HEK293 (cell line): Measurements from ENCODE around the gene EFCAB14.

Experiments used
- FEZF1 ChIP-seq: fragments of 450-650 bp; formaldehyde crosslinking; IDR thresholded peaks from 2 replicates; pipeline ENCODE4 v1.5.1; 2016; ENCODE audit warnings: missing biosample characterization, missing genetic modification characterization
- MEIS1 ChIP-seq: sonication (generic); formaldehyde crosslinking; IDR thresholded peaks from 2 replicates; pipeline ENCODE4 v1.8.1; 2022; ENCODE audit warnings: missing genetic modification reagents, mild to moderate bottlenecking, borderline replicate concordance
- PRDM1 ChIP-seq: fragments of 450-650 bp; formaldehyde crosslinking; IDR thresholded peaks from 2 replicates; pipeline ENCODE4; 2016; ENCODE audit warnings: missing biosample characterization, missing genetic modification characterization
- REST ChIP-seq: fragments of 450-650 bp; formaldehyde crosslinking; IDR thresholded peaks from 2 replicates; pipeline ENCODE4 v1.5.1; 2016; ENCODE audit warnings: missing biosample characterization, missing genetic modification characterization
- SETDB1 ChIP-seq: IDR thresholded peaks from one replicate; pipeline ENCODE4 v1.6.1; 2017; ENCODE audit warnings: mild to moderate bottlenecking, low read length, moderate library complexity, mixed read lengths; ENCODE audit not compliant: insufficient read length
- ZBTB21 ChIP-seq: fragments of 450-650 bp; formaldehyde crosslinking; IDR thresholded peaks from 2 replicates; pipeline ENCODE4 v1.5.1; 2017; ENCODE audit warnings: missing biosample characterization, missing genetic modification characterization
- ZEB2 ChIP-seq: fragments of 450-650 bp; formaldehyde crosslinking; IDR thresholded peaks from 2 replicates; pipeline ENCODE4 v1.5.1; 2016; ENCODE audit warnings: missing biosample characterization, missing genetic modification characterization
- ZNF133 ChIP-seq: fragments of 450-650 bp; formaldehyde crosslinking; IDR thresholded peaks from 2 replicates; pipeline ENCODE4 v1.5.1; 2016; ENCODE audit warnings: missing biosample characterization, missing genetic modification characterization
- ZNF366 ChIP-seq: fragments of 450-650 bp; formaldehyde crosslinking; conservative IDR thresholded peaks from 2 replicates; pipeline ENCODE4 v1.5.1; 2016; ENCODE audit warnings: missing biosample characterization, missing genetic modification characterization
- ZNF37A ChIP-seq: fragments of 450-650 bp; IDR thresholded peaks from 2 replicates; pipeline ENCODE4 v1.5.1; 2018; ENCODE audit warnings: missing biosample characterization, missing genetic modification characterization
- ZNF518A ChIP-seq: fragments of 450-650 bp; formaldehyde crosslinking; conservative IDR thresholded peaks from 2 replicates; pipeline ENCODE4 v1.5.1; 2016; ENCODE audit warnings: low read depth, missing biosample characterization, missing genetic modification characterization
- ZNF558 ChIP-seq: fragments of 450-650 bp; formaldehyde crosslinking; IDR thresholded peaks from 2 replicates; pipeline ENCODE4 v1.5.1; 2016; ENCODE audit warnings: missing biosample characterization, missing genetic modification characterization
- ZNF580 ChIP-seq: fragments of 450-650 bp; formaldehyde crosslinking; IDR thresholded peaks from 2 replicates; pipeline ENCODE4 v1.5.1; 2016; ENCODE audit warnings: missing biosample characterization, missing genetic modification characterization
- ZNF600 ChIP-seq: fragments of 450-650 bp; formaldehyde crosslinking; IDR thresholded peaks from 2 replicates; pipeline ENCODE4 v1.5.1; 2016; ENCODE audit warnings: missing biosample characterization, missing genetic modification characterization
- ZNF629 ChIP-seq: fragments of 450-650 bp; formaldehyde crosslinking; IDR thresholded peaks from 2 replicates; pipeline ENCODE4 v1.5.1; 2017; ENCODE audit warnings: missing biosample characterization, missing genetic modification characterization
- ZNF660 ChIP-seq: fragments of 450-650 bp; IDR thresholded peaks from 2 replicates; pipeline ENCODE4 v1.5.1; 2018; ENCODE audit warnings: missing biosample characterization, mild to moderate bottlenecking, missing genetic modification characterization
- ZNF670 ChIP-seq: fragments of 450-650 bp; formaldehyde crosslinking; IDR thresholded peaks from 2 replicates; pipeline ENCODE4 v1.5.1; 2016; ENCODE audit warnings: missing biosample characterization, missing genetic modification characterization, low read depth
- TF ChIP-seq, protein P1 (sequence below): fragments of 450-650 bp; formaldehyde crosslinking; IDR thresholded peaks from 2 replicates; pipeline ENCODE4 v1.5.1; 2016; ENCODE audit warnings: missing biosample characterization, missing genetic modification characterization

EFCAB14 gene

DNA sequence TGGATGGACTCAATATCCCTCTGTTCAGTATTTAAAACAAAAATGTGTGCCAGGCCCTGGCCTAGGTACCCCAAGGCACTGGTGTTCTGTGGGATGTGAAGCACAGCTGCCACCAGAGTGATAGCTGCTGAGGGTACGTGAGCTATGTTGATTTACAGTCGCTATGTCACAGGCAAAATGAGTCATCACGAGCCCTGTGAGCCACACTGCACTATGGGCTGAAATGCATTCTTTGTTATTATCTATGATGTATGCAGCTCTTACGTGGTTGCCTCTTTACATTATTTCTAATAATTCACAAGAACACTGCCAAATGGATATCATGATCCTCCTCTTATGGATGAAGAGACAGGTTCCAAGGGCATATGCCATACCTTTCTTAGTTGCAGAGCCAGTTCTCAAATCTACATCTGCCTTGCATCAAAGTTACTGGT is 45.1 kb downstream of the EFCAB14 start (continued):
- no peak for TF ChIP-seq FEZF1 (tag by site-specific recombination)
- no peak for TF ChIP-seq ZNF580
- TF ChIP-seq ZNF558, result no peak
- no peak for TF ChIP-seq ZNF133 (tag by site-specific recombination)
- no peak for TF ChIP-seq SETDB1
- TF ChIP-seq ZNF37A (tag by site-specific recombination), result no peak
- TF ChIP-seq ZBTB21 (tag by site-specific recombination), result peak; percentile 71
- TF ChIP-seq ZNF660 (tag by site-specific recombination), result peak; percentile 42; the same call in 1 of the 2 replicates
- no peak for TF ChIP-seq ZNF518A (tag by site-specific recombination)
- no peak for TF ChIP-seq PRDM1 (tag by site-specific recombination)
- TF ChIP-seq MEIS1, result no peak
- TF ChIP-seq ZNF629, result peak; percentile 86
- TF ChIP-seq ZEB2, result no peak
- TF ChIP-seq ZNF366, result 0 out of 2 replicates have a peak, but pooled peaks have one; percentile 19
- TF ChIP-seq ZNF600 (tag by site-specific recombination), result peak; percentile 29; the same call in 1 of the 2 replicates
- TF ChIP-seq ZNF670 (tag by site-specific recombination), result no peak
- TF ChIP-seq REST (tag by site-specific recombination), result no peak
- TF ChIP-seq, protein P1, sequence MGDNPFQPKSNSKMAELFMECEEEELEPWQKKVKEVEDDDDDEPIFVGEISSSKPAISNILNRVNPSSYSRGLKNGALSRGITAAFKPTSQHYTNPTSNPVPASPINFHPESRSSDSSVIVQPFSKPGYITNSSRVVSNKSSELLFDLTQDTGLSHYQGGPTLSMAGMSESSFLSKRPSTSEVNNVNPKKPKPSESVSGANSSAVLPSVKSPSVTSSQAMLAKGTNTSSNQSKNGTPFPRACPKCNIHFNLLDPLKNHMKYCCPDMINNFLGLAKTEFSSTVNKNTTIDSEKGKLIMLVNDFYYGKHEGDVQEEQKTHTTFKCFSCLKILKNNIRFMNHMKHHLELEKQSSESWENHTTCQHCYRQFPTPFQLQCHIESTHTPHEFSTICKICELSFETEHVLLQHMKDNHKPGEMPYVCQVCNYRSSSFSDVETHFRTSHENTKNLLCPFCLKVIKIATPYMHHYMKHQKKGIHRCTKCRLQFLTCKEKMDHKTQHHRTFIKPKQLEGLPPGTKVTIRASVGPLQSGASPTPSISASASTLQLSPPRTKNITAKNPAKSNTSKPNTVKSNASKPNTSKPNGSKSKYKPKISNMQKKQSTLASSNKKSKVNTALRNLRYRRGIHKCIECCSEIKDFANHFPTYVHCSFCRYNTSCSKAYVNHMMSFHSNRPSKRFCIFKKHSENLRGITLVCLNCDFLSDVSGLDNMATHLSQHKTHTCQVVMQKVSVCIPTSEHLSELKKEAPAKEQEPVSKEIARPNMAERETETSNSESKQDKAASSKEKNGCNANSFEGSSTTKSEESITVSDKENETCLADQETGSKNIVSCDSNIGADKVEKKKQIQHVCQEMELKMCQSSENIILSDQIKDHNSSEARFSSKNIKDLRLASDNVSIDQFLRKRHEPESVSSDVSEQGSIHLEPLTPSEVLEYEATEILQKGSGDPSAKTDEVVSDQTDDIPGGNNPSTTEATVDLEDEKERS (tag by site-specific recombination), result no peak
